H1 (cell line): ENCODE results near the gene TDO2. TPM values are rescaled to one million over a fixed set of nuclear protein-coding genes. Genes with fewer than 3 reads are reported as not detected.

Experiments used
- CHD2 ChIP-seq: IDR thresholded peaks from 2 replicates; pipeline ENCODE4 v1.6.1; 2012; ENCODE audit warnings: low read length, improper control_type of control experiment
- polyA plus RNA-seq, 7 experiments: library from polyadenylated mRNA; depleted of rRNA in 3 of 7; stranded (reverse) in 5 of 7; unstranded in 2 of 7; fragments of >200 nt in 5 of 7; fragments of 200-250 nt in 2 of 7; gene quantifications; 1 replicate in 5 of 7; 2 replicates in 1 of 7; 4 replicates in 1 of 7; pipeline versions ENCODE4 v1.2.1 to v1.2.3, GENCODE V29; 2011 to 2013; ENCODE audit warnings: missing spikeins in 2 of 7, mixed read lengths in 2 of 7
- total RNA-seq: library from RNA; stranded (reverse); fragmentation: NEBNext Ultra II Directional; extraction: Animal tissue kit (Norgen Biotek cat#: 25700); gene quantifications from 2 replicates; pipeline ENCODE4 v1.2.1, GENCODE V29; 2021
- TF ChIP-seq, protein P1 (sequence below): IDR thresholded peaks from 2 replicates; pipeline ENCODE4 v1.6.1; 2011; ENCODE audit warnings: low read depth, mild to moderate bottlenecking, low read length; ENCODE audit not compliant: insufficient read depth

The TDO2 gene
- total and polyA plus RNA-seq, 2 of the 8 experiments (the other 6 are each of a cell fraction or from before 2014, with no cell fraction given): 0.03 TPM; not detected in 1

DNA sequence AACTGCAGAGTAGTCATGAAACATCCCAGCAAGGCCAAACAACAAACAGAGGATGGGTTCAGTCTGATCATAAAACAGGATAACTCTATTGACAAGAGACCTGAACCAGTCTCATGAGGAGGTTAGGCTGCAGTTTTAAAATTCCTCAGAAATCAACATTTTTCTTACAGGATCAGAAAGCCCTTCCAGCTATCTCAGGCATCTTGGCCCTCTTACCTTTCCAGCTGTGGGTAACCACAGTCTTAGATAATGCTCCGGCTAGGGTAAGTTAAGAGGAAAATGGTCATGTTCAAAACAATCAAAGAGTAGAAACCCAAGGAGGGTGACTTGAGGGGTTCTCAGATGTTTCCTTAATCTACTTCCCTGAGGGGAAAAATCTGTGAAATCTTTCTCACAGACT lies 45.0 kb downstream of the TDO2 start (continued):
- TF ChIP-seq, protein P1, sequence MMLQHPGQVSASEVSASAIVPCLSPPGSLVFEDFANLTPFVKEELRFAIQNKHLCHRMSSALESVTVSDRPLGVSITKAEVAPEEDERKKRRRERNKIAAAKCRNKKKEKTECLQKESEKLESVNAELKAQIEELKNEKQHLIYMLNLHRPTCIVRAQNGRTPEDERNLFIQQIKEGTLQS: no peak
- TF ChIP-seq CHD2: no peak
